Thoracic aorta (tissue), 2 donors: ENCODE results near the gene TNF. TPM values are rescaled to one million over a fixed set of nuclear protein-coding genes. Genes with fewer than 3 reads are reported as not detected.

Experiments used
- ATAC-seq: fragments of 150-250 bp; one replicate; pipeline ENCODE4 v1.8.0; 2017; ENCODE audit warnings: low read depth; ENCODE audit not compliant: insufficient number of reproducible peaks, low FRiP score
- DNase-seq: peaks from one replicate; pipeline ENCODE4 v3.0.0-alpha.2; 2020; ENCODE audit warnings: low spot score
- H3K27ac ChIP-seq, 2 donors: fragments of 200-600 bp; sonication (generic); 1 replicate in 1 of 2; 2 replicates in 1 of 2; pipeline ENCODE4 v1.5.1; 2016; ENCODE audit warnings: mild to moderate bottlenecking in 2 of 2, moderate library complexity in 2 of 2
- H3K27me3 ChIP-seq: fragments of 200-600 bp; sonication (generic); replicated peaks from 2 replicates; pipeline ENCODE4 v1.6.0; 2016; ENCODE audit warnings: mild to moderate bottlenecking; ENCODE audit not compliant: insufficient read depth
- H3K36me3 ChIP-seq: fragments of 200-600 bp; sonication (generic); one replicate; pipeline ENCODE4 v1.5.1; 2016
- H3K4me1 ChIP-seq, 2 donors: fragments of 200-600 bp; sonication (generic); 1 replicate in 1 of 2; 2 replicates in 1 of 2; pipeline versions ENCODE4 v1.5.1 to v1.6.0; 2016; ENCODE audit warnings: low read depth in 2 of 2, mild to moderate bottlenecking in 1 of 2; ENCODE audit not compliant: control insufficient read depth in 1 of 2
- H3K4me3 ChIP-seq: fragments of 200-600 bp; sonication (generic); 2 replicates; pipeline ENCODE4 v1.5.1; 2016; ENCODE audit warnings: mild to moderate bottlenecking
- H3K9me3 ChIP-seq: fragments of 200-600 bp; sonication (generic); 2 replicates; pipeline ENCODE4 v1.5.1; 2016
- CTCF ChIP-seq: fragments of 200-600 bp; sonication (generic); IDR thresholded peaks from one replicate; pipeline ENCODE4 v1.5.1; 2019; ENCODE audit warnings: antibody characterized with exemption
- total RNA-seq, 2 donors: library from RNA; depleted of rRNA; stranded (reverse); fragments of >200 nt; gene quantifications; one replicate each; pipeline versions ENCODE4 v1.1.0 to v1.2.3, GENCODE V29; 2016

Gene TNF
- total RNA-seq, 2 donors from 2014 or later, result 0.71 to 3.2 TPM

GRCh38 chr6:31529329-31530150 is 45.8 kb upstream of the TNF start:
- no peaks in the 10 kb centered on the region for H3K27me3 ChIP-seq
- H3K36me3 ChIP-seq, result peaks cover 35% of the 10 kb centered on the region
- ATAC-seq (no peak), DNase-seq (no peak)
- TF ChIP-seq CTCF, result no peak
- no peaks in the 10 kb centered on the region for H3K9me3 ChIP-seq
- H3K4me3 ChIP-seq, result no peak overlapping the region
- no peaks in the 10 kb centered on the region for H3K4me1 ChIP-seq
- H3K27ac ChIP-seq, result no peak overlapping the region

GRCh38 chr6:31530659-31531058 is 44.7 kb upstream of the TNF start:
- no peaks in the 10 kb centered on the region for H3K4me1 ChIP-seq
- no peak overlapping the region for H3K4me3 ChIP-seq
- TF ChIP-seq CTCF, result no peak
- no peak for DNase-seq
- H3K27ac ChIP-seq, result no peak overlapping the region
- ATAC-seq, result no peak
- H3K9me3 ChIP-seq, result no peaks in the 10 kb centered on the region
- H3K36me3 ChIP-seq, result peaks cover 46% of the 10 kb centered on the region
- H3K27me3 ChIP-seq, result no peaks in the 10 kb centered on the region

DNA sequence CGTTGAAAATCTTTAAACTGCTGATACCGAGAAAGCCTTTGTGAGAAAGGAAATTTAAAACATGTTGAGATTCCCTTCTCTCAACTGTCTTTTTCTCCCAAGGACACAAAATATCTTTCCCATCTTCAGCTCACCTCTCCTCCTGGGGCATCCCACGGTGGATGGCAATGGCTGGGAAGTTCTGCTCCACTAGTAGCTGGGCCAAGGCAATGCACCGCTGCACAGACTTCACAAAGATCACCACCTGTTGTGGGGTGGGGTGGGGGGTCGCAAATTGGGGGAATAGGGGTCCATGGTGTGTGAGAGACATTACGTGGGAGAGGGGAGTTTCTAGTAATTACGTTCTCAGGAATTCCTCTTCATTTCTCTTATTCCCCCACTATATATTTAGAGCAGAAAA is 44.2 kb upstream of the TNF start:
- H3K36me3 ChIP-seq, result peaks cover 51% of the 10 kb centered on the region

DNA sequence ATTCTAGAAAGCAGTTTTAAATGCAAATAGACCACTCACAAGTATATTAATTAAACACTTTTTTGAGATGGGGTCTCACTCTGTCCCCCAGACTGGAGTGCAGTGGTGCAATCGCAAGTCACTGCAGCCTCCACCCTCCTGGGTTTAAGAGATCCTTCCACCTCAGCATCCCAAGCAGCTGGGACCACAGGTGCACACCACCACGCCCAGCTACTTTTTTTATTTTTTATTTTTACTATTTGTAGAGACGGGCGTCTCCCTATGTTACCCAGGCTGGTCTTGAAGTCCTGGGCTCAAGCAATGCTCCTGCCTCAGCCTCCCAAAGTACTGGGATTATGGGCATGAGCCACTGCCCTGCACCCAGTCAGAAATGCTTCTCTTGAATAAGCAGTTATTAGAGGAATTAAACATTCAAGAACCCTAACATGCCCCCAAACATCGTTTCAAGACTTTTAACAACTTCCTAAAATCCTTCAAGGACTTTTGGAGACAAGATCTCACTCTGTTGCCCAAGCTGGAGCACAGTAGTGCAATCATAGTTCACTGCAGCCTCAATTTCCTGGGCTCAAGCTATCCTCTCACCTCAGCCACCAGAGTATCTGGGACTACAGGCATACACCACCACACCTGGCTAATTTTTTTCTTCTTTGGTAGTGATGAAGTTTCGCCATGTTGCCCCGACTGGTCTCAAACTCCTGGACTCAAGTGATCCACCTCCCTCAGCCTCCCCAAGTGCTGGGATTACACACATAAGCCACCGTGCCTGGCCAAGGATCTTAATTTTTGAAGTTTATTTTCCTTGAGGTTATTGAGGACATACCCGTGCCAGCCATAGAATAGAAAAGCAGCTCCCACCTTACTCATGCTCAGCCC is 43.4 kb upstream of the TNF start:
- no peaks in the 10 kb centered on the region for H3K4me1 ChIP-seq
- H3K36me3 ChIP-seq, result peaks cover 57% of the 10 kb centered on the region
- no peak overlapping the region for H3K27ac ChIP-seq
- no peak overlapping the region for H3K4me3 ChIP-seq
- no peaks in the 10 kb centered on the region for H3K9me3 ChIP-seq
- ATAC-seq (no peak), DNase-seq (no peak)
- H3K27me3 ChIP-seq, result no peaks in the 10 kb centered on the region
- TF ChIP-seq CTCF, result no peak

More for the DNA sequence above, 44.2 kb upstream of the TNF start:
- H3K27me3 ChIP-seq, result no peaks in the 10 kb centered on the region
- H3K27ac ChIP-seq, result no peak overlapping the region
- TF ChIP-seq CTCF, result no peak
- DNase-seq, result no peak
- ATAC-seq, result no peak
- no peak overlapping the region for H3K4me3 ChIP-seq
- H3K9me3 ChIP-seq, result no peaks in the 10 kb centered on the region
- no peaks in the 10 kb centered on the region for H3K4me1 ChIP-seq
